ENCODE measurements around the gene CTH.
"Not testable (repeated sequence)": the region's sequence is repeated elsewhere in the genome, so short reads cannot be mapped to it uniquely, and the experiment has no call there.

Gene CTH

DNA sequence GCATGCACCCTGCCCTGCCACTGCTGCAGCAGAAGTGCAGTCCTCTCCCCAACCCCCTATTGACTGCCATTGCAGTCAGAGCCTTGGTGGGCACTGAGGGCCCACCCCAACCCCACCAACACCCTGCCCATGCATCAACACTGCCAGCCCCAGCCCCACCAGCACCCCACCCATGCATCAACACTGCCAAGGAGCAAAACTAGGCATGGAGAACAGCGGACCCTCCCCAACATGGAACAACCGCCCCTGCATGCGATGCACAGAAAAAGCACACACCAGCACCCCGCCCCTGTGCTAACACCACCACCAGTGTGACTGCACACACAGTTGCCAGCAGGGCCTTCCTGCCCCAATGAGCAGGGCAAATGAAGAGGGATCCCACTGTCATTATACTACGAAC lies 57.1 kb downstream of the CTH start:
- TF ChIP-seq YY1 (IDR thresholded peaks at IDR 0.05; ENCODE audit: insufficient read depth, insufficient read length) (no peak), ZNF274 (IDR thresholded peaks at IDR 0.05; ENCODE audit: low read depth, low read length) (no peak), SUZ12 (IDR thresholded peaks at IDR 0.05; ENCODE audit: extremely low read depth, insufficient read depth, insufficient read length) (no peak)
- Histone ChIP-seq H3K9me3 (ENCODE audit: insufficient read depth, low read length) (no peaks in the 10 kb centered on the region), H3K36me3 (ENCODE audit: insufficient read depth, insufficient read length, low read length) (no peaks in the 10 kb centered on the region), H3K4me1 (ENCODE audit: insufficient read depth, insufficient read length) (no peaks in the 10 kb centered on the region), H3K9ac (ENCODE audit: insufficient read length, low read depth) (no peak overlapping the region), H3K27me3 (ENCODE audit: insufficient read depth, insufficient read length) (no peaks in the 10 kb centered on the region), H3K4me3 (ENCODE audit: insufficient read length, low read depth) (no peak overlapping the region)
- no peak for DNase-seq (ENCODE audit: low read depth, low spot score)

DNA sequence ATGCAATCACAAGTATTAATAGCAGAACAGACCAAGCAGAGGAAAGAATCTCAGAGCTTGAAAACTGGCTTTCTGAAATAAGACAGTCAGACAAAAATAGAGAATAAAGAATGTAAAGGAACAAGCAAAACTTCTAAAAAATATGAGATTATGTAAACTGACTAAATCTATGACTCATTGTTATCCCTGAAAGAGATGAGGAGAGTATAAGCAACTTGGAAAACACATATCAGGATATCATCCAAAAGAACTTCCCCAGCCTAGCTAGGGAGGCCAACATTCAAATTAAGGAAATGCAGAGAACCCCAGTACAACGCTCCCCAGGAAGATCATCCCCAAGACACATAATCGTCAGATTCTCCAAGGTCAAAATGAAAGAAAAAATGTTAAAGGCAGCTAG lies 58.1 kb downstream of the CTH start:
- H3K4me3 ChIP-seq (ENCODE audit: insufficient read length, low read depth); H3K36me3 ChIP-seq (ENCODE audit: insufficient read depth, insufficient read length, low read length); H3K27me3 ChIP-seq (ENCODE audit: insufficient read depth, insufficient read length); H3K9ac ChIP-seq (ENCODE audit: insufficient read length, low read depth); DNase-seq (ENCODE audit: low read depth, low spot score); H3K4me1 ChIP-seq (ENCODE audit: insufficient read depth, insufficient read length); H3K9me3 ChIP-seq (ENCODE audit: insufficient read depth, low read length): not testable (repeated sequence)

DNA sequence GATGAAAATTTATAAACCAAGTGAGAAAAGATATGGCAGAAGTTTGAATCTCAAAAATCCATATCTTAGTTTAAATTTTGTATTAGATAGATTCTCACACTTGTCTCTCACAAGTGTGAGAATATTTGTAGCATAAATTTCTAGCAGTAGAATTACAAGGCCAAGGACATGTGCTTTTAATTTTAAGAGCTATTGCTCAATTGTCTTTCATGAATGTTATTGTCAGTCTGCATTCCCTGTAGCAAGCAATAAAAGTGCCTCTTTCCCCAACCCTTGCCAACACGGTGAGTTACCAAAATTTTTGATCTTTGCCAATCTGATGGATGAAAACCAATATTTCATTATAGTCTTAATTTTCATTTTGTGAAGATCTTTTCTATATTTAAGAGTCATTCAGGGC lies 64.0 kb downstream of the CTH start:
- no peak overlapping the region for H3K9ac ChIP-seq (ENCODE audit: insufficient read length, low read depth)
- no peaks in the 10 kb centered on the region for H3K9me3 ChIP-seq (ENCODE audit: insufficient read depth, low read length)
- no peak overlapping the region for H3K4me3 ChIP-seq (ENCODE audit: insufficient read length, low read depth)
- no peaks in the 10 kb centered on the region for H3K4me1 ChIP-seq (ENCODE audit: insufficient read depth, insufficient read length)
- no peak for DNase-seq (ENCODE audit: low read depth, low spot score)
- H3K36me3 ChIP-seq (ENCODE audit: insufficient read depth, insufficient read length, low read length) = no peaks in the 10 kb centered on the region
- TF ChIP-seq SUZ12 (IDR thresholded peaks at IDR 0.05; ENCODE audit: extremely low read depth, insufficient read depth, insufficient read length) = no peak
- TF ChIP-seq YY1 (IDR thresholded peaks at IDR 0.05; ENCODE audit: insufficient read depth, insufficient read length) = no peak
- TF ChIP-seq ZNF274 (IDR thresholded peaks at IDR 0.05; ENCODE audit: low read depth, low read length) = no peak
- H3K27me3 ChIP-seq (ENCODE audit: insufficient read depth, insufficient read length) = no peaks in the 10 kb centered on the region

DNA sequence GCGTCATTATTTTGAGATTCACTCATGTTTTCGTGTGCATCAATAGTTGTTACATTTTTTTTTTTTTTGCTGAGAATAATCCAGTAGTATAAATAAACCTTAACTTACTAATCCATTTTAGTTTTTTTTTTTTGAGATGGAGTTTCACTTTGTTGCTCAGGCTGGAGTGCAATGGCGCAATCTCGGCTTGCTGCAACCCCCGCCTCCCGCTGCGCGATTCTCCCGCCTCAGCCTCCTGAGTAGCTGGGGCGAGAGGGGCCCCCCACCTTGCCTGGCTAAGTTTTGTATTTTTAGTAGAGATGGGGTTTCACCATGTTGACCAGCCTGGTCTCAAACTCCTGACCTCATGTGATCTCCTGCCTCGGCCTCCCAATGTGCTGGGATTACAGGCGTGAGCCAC lies 66.0 kb downstream of the CTH start:
- Histone ChIP-seq H3K4me1 (ENCODE audit: insufficient read depth, insufficient read length) (no peaks in the 10 kb centered on the region), H3K9ac (ENCODE audit: insufficient read length, low read depth) (no peak overlapping the region), H3K36me3 (ENCODE audit: insufficient read depth, insufficient read length, low read length) (no peaks in the 10 kb centered on the region), H3K4me3 (ENCODE audit: insufficient read length, low read depth) (no peak overlapping the region), H3K27me3 (ENCODE audit: insufficient read depth, insufficient read length) (no peaks in the 10 kb centered on the region), H3K9me3 (ENCODE audit: insufficient read depth, low read length) (no peaks in the 10 kb centered on the region)
- no peak for DNase-seq (ENCODE audit: low read depth, low spot score)
- TF ChIP-seq YY1 (IDR thresholded peaks at IDR 0.05; ENCODE audit: insufficient read depth, insufficient read length) (no peak), ZNF274 (IDR thresholded peaks at IDR 0.05; ENCODE audit: low read depth, low read length) (no peak), SUZ12 (IDR thresholded peaks at IDR 0.05; ENCODE audit: extremely low read depth, insufficient read depth, insufficient read length) (no peak)

DNA sequence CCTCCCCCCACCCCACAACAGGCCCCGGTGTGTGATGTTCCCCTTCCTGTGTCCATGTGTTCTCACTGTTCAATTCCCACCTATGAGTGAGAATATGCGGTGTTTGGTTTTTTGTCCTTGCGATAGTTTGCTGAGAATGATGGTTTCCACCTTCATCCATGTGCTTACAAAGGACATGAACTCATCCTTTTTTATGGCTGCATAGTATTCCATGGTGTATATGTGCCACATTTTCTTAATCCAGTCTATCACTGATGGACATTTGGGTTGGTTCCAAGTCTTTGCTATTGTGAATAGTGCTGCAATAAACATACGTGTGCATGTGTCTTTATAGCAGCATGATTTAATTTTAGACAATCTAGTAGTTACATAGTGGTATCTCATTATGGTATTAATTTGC lies 66.8 kb downstream of the CTH start:
- H3K27me3 ChIP-seq (ENCODE audit: insufficient read depth, insufficient read length); H3K36me3 ChIP-seq (ENCODE audit: insufficient read depth, insufficient read length, low read length); H3K9me3 ChIP-seq (ENCODE audit: insufficient read depth, low read length); H3K4me3 ChIP-seq (ENCODE audit: insufficient read length, low read depth); DNase-seq (ENCODE audit: low read depth, low spot score); H3K9ac ChIP-seq (ENCODE audit: insufficient read length, low read depth); H3K4me1 ChIP-seq (ENCODE audit: insufficient read depth, insufficient read length): not testable (repeated sequence)

DNA sequence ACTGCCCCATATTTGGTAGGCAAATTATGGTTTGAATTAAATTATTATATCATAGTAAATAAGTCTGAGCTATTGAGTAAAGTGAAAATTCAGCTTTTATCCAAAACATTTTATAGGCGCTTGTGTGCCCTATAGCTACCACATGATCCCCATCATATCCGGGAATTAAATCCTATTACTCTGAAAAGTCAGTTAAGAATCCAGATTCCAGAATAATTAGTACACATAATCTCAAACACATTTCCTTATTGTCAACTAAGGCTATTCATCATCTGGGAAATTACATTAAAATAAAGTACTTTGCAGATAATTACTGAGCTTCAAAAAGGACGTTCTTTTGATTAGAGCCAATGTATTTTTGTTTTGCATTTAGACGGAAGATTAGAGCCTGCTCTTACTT lies 72.3 kb downstream of the CTH start:
- TF ChIP-seq ZNF274 (IDR thresholded peaks at IDR 0.05; ENCODE audit: low read depth, low read length) = no peak
- no peak for TF ChIP-seq YY1 (IDR thresholded peaks at IDR 0.05; ENCODE audit: insufficient read depth, insufficient read length)
- no peak for TF ChIP-seq SUZ12 (IDR thresholded peaks at IDR 0.05; ENCODE audit: extremely low read depth, insufficient read depth, insufficient read length)
- Histone ChIP-seq H3K4me3 (ENCODE audit: insufficient read length, low read depth) (no peak overlapping the region), H3K9ac (ENCODE audit: insufficient read length, low read depth) (no peak overlapping the region), H3K27me3 (ENCODE audit: insufficient read depth, insufficient read length) (no peaks in the 10 kb centered on the region), H3K9me3 (ENCODE audit: insufficient read depth, low read length) (no peaks in the 10 kb centered on the region), H3K36me3 (ENCODE audit: insufficient read depth, insufficient read length, low read length) (no peaks in the 10 kb centered on the region), H3K4me1 (ENCODE audit: insufficient read depth, insufficient read length) (peaks cover 5% of the 10 kb centered on the region)
- no peak for DNase-seq (ENCODE audit: low read depth, low spot score)

DNA sequence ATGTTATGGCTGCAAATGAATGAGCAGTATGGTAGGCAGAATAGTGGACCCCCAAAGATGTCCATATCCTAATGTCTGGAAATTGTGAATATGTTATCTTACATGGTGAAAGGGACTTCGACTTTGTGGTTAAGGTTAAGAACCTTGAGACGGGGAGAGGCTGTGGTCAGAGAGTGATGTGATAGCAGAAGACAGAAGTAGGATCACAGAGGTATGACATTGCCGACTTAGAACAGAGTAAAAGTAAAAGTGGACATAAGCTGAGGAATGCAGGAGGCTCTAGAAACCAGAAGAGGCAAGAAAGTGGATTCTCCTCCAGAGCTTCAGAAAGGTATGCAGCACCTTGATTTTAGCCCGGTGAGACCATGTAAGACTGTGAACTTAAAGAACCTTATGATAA lies 74.6 kb downstream of the CTH start:
- Histone ChIP-seq H3K9ac (ENCODE audit: insufficient read length, low read depth) (no peak overlapping the region), H3K4me1 (ENCODE audit: insufficient read depth, insufficient read length) (peaks cover 5% of the 10 kb centered on the region), H3K27me3 (ENCODE audit: insufficient read depth, insufficient read length) (no peaks in the 10 kb centered on the region), H3K4me3 (ENCODE audit: insufficient read length, low read depth) (no peak overlapping the region), H3K36me3 (ENCODE audit: insufficient read depth, insufficient read length, low read length) (no peaks in the 10 kb centered on the region), H3K9me3 (ENCODE audit: insufficient read depth, low read length) (no peaks in the 10 kb centered on the region)
- DNase-seq (ENCODE audit: low read depth, low spot score) = no peak
- no peak for TF ChIP-seq SUZ12 (IDR thresholded peaks at IDR 0.05; ENCODE audit: extremely low read depth, insufficient read depth, insufficient read length)
- no peak for TF ChIP-seq YY1 (IDR thresholded peaks at IDR 0.05; ENCODE audit: insufficient read depth, insufficient read length)
- no peak for TF ChIP-seq ZNF274 (IDR thresholded peaks at IDR 0.05; ENCODE audit: low read depth, low read length)

DNA sequence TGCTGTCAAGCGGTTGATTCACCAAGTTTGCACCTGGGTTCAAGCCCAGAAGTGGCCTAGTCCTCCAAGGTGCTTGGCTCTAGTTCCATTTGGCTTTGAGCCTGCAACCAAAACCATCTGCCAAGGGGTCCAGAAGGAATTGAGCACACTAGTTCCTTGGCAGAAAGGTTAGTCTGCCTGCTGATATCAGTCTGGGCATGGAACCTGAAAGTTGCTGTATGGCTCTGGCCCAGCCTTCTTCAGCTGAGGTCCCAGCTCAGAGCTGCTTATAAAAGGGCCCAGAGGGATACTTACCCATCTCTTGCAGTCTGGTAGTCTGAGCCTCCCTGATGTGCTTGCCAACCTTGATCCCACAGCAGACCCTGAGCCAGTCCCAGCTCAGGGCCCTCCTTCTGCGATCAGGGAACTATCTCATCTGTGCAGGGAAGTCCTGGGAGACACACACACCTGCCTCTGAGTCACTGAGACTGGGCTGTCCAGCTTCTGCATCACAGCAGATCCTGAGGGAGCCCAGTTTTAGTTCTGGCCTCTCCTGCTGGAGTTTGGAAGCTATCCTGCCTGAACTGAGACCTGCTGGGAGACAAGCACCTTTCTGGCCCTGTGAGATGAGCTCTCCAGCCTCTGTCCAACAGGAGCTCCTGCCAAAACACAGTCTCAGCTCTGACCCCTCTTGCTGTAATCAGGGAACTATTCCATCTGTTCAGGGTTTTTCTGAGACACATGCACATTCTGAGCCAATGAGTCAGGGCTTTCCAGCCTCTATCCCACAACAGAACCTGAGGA lies 75.8 kb downstream of the CTH start:
- Histone ChIP-seq H3K4me1 (ENCODE audit: insufficient read depth, insufficient read length) (peaks cover 5% of the 10 kb centered on the region), H3K27me3 (ENCODE audit: insufficient read depth, insufficient read length) (no peaks in the 10 kb centered on the region), H3K36me3 (ENCODE audit: insufficient read depth, insufficient read length, low read length) (no peaks in the 10 kb centered on the region), H3K9ac (ENCODE audit: insufficient read length, low read depth) (no peak overlapping the region), H3K4me3 (ENCODE audit: insufficient read length, low read depth) (no peak overlapping the region), H3K9me3 (ENCODE audit: insufficient read depth, low read length) (no peaks in the 10 kb centered on the region)
- DNase-seq (ENCODE audit: low read depth, low spot score) = peak; percentile 11
- TF ChIP-seq SUZ12 (IDR thresholded peaks at IDR 0.05; ENCODE audit: extremely low read depth, insufficient read depth, insufficient read length) = no peak
- no peak for TF ChIP-seq YY1 (IDR thresholded peaks at IDR 0.05; ENCODE audit: insufficient read depth, insufficient read length)
- no peak for TF ChIP-seq ZNF274 (IDR thresholded peaks at IDR 0.05; ENCODE audit: low read depth, low read length)
